Esophagus mucosa (tissue), 1 donor: Measurements from ENCODE around the gene LAMTOR4. TPM values are rescaled to one million over a fixed set of nuclear protein-coding genes. Genes with fewer than 3 reads are reported as not detected.
A peak's percentile ranks its signal among the peaks of the same experiment; 100 is the strongest.

Experiments
- ATAC-seq: fragments of 200-7000 bp; cut with Tn5 transposase; one replicate; pipeline ENCODE4 v1.9.1; 2020
- total RNA-seq: library from RNA; stranded (reverse); gene quantifications from one replicate; pipeline ENCODE4 v1.2.4, GENCODE V29; 2023
- donor health status: DM: yes; HTN: yes; CAD: no.

Gene LAMTOR4
- 71.1 TPM for total RNA-seq

- ATAC-seq: peak; percentile 99
Observed at GRCh38 chr7:100148559-100149328, at the start of gene LAMTOR4. LAMTOR4 (plus strand) TSS chr7:100148918; CDS start chr7:100148973, 55 bp downstream.

DNA sequence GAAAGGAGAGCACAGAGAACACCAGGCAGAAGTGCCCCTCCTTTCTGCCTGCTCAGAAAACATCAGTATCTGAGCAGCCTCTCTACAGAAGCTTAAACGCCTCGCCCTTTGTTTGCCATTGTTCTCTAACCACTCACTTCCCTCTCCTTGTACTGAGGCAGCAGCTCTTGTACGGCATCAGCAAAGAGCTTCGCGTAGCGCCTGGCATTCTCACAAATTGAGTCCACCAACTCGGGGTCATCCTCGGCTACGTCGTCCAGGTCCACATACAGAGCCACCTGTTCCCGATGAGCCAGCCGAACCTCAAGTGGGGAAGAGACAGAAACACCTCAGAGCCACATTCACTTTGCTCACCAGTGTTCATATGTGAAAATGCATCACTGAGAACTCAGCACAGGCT lies 49.3 kb upstream of the LAMTOR4 start:
- ATAC-seq: no peak

DNA sequence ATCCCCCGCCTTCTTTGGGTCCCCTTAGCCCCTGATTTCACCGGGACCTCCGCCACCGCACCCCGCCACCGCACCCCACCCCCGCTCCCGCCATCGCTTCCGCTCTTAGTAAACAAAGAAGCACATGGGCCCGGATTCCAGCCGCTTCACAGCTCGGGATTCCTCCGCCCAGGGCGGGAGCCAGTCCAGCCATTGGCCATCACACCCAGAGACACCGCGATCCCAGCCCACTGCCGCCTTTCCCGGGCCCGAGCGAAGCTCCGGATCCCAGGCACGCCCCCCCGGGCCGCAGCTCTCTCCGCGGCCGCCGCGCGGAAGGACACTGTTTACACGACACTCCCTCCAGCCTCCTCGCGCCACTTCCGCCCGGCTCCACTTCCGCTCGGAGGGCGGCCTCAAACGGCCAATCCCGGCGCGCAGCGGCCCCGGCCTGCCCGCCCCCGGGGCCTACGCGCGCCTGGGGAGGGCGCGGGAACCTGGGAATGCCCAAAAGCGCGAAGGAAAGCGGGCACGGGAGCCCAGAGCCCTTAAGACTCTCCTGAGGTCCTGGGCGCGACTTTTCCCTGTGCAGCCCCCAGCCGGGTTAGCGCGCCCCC lies 48.2 kb upstream of the LAMTOR4 start:
- peak; percentile 89 for ATAC-seq

DNA sequence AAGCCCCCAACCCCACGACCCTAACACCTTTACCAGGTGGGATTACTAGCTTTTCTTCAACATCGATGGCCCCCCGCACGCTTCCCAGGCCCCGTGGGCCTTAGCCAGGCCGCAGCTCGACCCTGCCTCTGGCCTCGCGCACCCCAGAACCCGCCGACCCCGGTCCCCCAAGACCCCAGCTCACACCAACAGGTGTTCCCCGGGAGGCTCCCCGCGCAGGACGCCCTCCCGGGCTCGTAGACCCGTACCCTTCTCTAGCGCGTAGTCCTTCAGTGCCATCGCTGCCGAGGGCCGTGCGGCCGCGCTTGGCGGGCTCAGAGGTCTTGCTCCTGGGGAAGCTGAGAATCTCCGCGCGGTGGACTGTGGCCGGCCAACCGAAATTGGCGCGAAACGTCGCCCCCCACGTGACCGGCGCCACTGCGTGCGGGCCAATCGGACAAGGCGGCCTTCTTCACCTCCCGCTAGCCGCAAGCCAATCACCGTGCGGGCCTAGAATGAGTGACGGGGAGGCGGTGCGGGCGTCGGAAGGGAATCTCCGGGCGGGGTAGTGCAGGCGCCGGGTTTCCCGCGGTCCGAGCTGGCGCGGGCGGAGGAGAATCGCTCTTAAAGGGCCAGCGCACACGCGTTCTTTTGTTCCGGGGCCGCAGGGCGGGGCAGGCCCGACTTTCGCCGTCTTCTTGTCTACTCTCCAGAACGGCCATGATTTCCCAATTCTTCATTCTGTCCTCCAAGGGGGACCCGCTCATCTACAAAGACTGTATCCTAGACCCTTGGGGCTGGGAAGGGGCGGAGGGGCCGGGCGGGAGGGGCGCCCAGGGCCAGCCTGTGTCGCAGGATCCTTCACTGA lies 47.5 kb upstream of the LAMTOR4 start, which contains the start of the genes AP4M1 and MCM7:
TSS of gene AP4M1 (plus strand) at position 628 of the 847 bp plus-strand sequence. CDS start at position 700, 72 bp downstream.
TSS of gene MCM7 (minus strand) at position 382 of the 847 bp plus-strand sequence. CDS start at position 279, 103 bp downstream.
- peak; percentile 94 for ATAC-seq

DNA sequence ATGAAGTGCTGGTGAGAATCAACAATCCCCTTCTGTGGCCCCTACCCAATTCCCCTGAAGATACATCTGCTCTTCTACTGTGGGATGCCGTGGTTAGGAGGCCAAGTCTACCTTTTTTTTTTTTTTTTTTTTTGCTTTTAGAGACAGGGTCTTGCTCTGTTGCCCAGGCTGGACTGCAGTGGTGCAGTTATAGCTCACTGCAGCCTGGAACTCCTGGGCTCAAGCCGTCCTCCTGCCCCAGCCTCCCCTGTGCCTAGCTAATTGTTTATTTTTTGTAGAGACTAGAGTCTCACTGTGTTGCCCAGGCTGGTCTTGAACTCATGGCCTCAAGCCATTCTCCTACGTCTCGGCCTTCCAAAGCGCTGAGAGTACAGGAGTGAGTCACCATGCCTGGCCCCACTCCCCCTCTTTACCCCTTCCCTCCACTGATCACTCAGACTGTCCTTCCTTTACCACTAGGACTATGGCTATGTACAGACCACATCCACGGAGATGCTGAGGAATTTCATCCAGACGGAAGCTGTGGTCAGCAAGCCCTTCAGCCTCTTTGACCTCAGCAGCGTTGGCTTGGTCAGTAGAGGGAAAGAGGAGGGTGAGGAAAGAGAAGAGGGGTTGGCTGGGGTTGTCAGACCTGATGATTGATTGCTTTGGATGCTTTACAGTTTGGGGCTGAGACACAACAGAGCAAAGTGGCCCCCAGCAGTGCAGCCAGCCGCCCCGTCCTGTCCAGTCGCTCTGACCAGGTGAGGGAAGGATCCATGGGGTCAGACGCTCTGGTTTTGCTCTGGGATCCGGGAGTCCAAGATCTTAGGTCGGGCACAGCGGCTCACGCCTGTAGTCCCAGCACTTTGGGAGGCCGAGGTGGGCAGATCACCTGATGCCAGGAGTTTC lies 45.5 kb upstream of the LAMTOR4 start:
- ATAC-seq: no peak

DNA sequence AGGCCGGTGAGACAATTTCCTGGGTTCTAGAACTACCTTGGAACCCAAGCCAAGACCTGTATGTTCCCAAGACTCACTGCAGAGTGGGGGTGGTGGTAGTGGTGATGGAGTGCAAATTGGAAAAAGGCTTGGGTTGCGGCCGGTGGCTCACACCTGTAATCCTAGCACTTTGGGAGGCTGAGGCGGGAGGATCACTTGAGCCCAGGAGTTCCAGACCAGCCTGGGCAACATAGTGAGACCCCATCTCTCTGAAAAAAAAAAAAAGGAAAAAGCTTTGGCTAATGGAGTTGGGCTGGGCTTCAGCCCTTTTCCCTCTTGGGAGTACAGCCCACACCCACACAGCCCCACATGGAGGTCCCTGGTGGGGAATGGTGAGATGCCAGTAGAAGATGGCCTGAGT lies 43.2 kb upstream of the LAMTOR4 start:
- no peak for ATAC-seq

DNA sequence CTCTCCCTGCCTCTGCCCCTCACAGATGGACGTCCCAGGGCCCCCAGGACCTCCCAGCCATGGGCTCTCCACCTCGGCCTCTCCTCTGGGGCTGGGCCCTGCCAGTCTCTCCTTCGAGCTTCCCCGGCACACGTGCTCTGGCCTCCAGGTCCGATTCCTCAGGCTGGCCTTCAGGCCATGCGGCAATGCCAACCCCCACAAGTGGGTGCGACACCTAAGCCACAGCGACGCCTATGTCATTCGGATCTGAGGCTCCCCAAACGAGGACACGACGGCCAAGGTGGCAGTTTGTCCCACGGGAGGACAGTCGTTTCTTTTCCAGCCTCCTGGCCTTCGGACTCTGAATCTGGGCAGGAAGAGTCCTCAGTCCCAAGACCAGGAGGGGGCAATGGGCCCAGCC lies 42.1 kb upstream of the LAMTOR4 start:
- ATAC-seq: no peak

- ATAC-seq: no peak
Observed at GRCh38 chr7:100107125-100107737, 41.5 kb upstream of the LAMTOR4 start.

GRCh38 chr7:100107890-100108289 lies 40.8 kb upstream of the LAMTOR4 start:
- no peak for ATAC-seq

GRCh38 chr7:100109521-100110163 lies 39.1 kb upstream of the LAMTOR4 start:
- no peak for ATAC-seq

GRCh38 chr7:100111156-100111555 lies 37.6 kb upstream of the LAMTOR4 start:
- ATAC-seq: no peak

- ATAC-seq: no peak
Observed at GRCh38 chr7:100111914-100112313, 36.8 kb upstream of the LAMTOR4 start.

DNA sequence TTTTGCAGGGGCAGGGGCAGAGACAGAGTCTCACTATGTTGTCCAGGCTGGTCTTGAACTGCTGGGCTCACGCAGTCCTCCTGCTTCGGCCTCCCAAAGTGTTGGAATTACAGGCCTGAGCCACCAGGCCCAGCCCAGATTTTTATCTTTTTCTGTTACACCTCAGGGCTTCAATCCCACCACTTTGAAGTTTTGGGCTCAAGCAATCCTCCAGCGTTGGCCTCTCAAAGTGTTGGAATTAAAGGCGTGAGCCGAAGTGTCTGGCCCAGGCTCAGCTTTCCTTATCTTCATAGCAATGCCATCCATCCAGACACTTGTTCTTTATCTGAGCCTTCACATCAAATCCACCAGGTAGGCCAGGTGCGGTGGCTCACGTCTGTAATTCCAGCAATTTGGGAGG lies 33.7 kb upstream of the LAMTOR4 start:
- ATAC-seq: no peak

- no peak for ATAC-seq
Observed at GRCh38 chr7:100118388-100119071, 30.2 kb upstream of the LAMTOR4 start.

- ATAC-seq: peak; percentile 83
Observed at GRCh38 chr7:100119072-100119969, 29.4 kb upstream of the LAMTOR4 start, which contains the start of the genes CNPY4 and TAF6. CNPY4 (plus strand) TSS chr7:100119634; CDS start chr7:100119745, 111 bp downstream. TAF6 (minus strand) TSS chr7:100119358; CDS start chr7:100114209, 5,149 bp downstream.

DNA sequence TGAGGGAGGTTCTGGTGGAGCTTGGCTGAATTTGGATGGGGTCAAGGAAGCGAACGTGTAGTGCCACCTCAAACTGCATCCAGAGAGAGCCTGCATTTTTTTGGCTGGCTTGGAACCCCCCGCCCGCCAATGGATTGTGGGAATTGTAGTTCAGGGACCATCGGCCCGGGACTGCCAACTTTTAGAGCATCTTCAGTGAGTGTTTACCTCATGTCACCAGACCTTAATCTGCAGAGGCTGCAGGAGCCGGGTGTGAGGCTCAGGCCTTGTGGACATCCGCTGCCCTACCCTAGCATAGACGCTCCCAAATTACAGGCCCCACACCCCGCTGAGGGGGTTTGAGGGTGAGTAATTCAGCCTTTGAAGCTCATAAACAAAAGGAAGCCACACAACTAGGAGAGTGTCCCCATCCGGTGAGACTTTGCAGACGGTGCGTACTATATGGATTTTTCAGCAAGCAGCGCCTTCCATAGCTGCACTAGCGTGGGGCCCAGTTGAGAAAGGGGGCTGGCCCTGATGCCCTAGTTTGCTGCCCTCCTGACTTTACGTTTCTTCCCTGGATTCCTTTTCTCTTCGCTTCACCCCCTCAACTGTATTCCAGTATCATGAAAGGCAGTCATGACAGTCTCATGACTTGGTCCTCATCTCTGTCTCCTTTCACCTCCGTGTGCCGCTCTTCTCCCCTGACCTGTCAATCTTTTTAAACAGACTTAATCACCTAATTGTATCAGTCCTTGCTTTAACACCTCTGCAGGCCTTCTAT lies 28.6 kb upstream of the LAMTOR4 start:
- peak; percentile 33 for ATAC-seq

DNA sequence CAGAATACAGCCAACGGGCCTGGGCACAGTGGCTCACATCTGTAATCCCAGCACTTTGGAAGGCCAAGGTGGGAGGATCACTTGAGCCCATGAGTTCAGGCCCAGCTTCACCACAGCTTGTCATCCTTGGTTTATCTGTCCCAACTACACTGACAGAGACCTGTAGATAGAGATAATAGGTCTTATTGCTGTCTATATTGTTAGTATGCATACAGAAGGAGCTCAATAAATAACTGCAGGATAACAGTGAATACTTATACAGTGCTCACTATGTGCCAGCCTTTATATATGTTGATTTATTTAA lies 28.0 kb upstream of the LAMTOR4 start:
- no peak for ATAC-seq

DNA sequence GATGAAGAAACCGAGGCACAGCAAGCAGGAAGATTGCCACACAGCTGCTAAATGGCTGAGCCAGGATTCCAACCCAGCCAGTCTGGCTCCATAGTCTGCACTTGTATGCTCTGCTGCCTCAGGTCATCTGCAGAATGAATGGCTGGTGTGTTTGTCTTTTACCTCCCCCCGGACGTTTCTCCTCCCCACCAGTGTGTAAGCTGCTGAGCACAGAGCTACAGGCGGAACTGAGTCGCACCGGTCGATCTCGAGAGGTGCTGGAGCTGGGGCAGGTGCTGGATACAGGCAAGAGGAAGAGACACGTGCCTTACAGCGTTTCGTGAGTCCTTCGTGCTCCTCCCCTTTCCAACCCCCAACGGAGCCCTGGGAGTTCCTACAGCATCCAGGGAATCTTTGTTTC lies 26.7 kb upstream of the LAMTOR4 start:
- ATAC-seq: peak; percentile 11
